IPS-20b (cell line): ENCODE results near the gene MKRN1.
"Not testable (repeated sequence)": the region's sequence is repeated elsewhere in the genome, so short reads cannot be mapped to it uniquely, and the experiment has no call there.

Source experiments
- H3K27ac ChIP-seq: one replicate; pipeline ENCODE4 v1.5.1; 2013; ENCODE audit warnings: low read length
- H3K27me3 ChIP-seq: 2 replicates; pipeline ENCODE4 v1.6.1; 2013; ENCODE audit warnings: mild to moderate bottlenecking, low read length, inconsistent platforms; ENCODE audit not compliant: insufficient read depth
- H3K36me3 ChIP-seq: 2 replicates; pipeline ENCODE4 v1.6.1; 2013; ENCODE audit warnings: low read depth, mild to moderate bottlenecking, inconsistent platforms, low read length, moderate library complexity; ENCODE audit not compliant: insufficient read depth
- H3K4me1 ChIP-seq: 2 replicates; pipeline ENCODE4 v1.6.1; 2013; ENCODE audit warnings: mild to moderate bottlenecking, control low read depth, inconsistent platforms, low read length, moderate library complexity; ENCODE audit not compliant: insufficient read depth
- H3K4me3 ChIP-seq: 2 replicates; pipeline ENCODE4 v1.5.1; 2013; ENCODE audit warnings: mild to moderate bottlenecking, low read length, inconsistent platforms
- H3K9ac ChIP-seq: 2 replicates; pipeline ENCODE4 v1.6.1; 2013; ENCODE audit warnings: low read depth, mild to moderate bottlenecking, inconsistent platforms, low read length, moderate library complexity
- H3K9me3 ChIP-seq: 2 replicates; pipeline ENCODE4 v1.6.1; 2013; ENCODE audit warnings: mild to moderate bottlenecking, low read depth, low read length, inconsistent platforms; ENCODE audit not compliant: insufficient read depth

MKRN1 gene

GRCh38 chr7:140479739-140480084, 407 bp upstream of the MKRN1 start:
- H3K36me3 ChIP-seq, result no peaks in the 10 kb centered on the region
- no peak overlapping the region for H3K27ac ChIP-seq
- H3K4me3 ChIP-seq, result peak overlapping the region; percentile 97
- H3K9ac ChIP-seq, result peak overlapping the region; percentile 96; the same call in 1 of the 2 replicates
- peaks cover 15% of the 10 kb centered on the region for H3K4me1 ChIP-seq
- no peaks in the 10 kb centered on the region for H3K27me3 ChIP-seq
- H3K9me3 ChIP-seq, result no peaks in the 10 kb centered on the region

- Histone ChIP-seq H3K4me1 (peaks cover 14% of the 10 kb centered on the region), H3K36me3 (no peaks in the 10 kb centered on the region), H3K9ac (peak overlapping the region; percentile 96), H3K4me3 (peak overlapping the region; percentile 97), H3K27me3 (no peaks in the 10 kb centered on the region), H3K27ac (peak overlapping the region; percentile 74), H3K9me3 (no peaks in the 10 kb centered on the region)
These were observed 851 bp downstream of the MKRN1 start for GRCh38 chr7:140478246-140479061.

- Histone ChIP-seq H3K4me3 (peak overlapping the region; percentile 97), H3K27ac (no peak overlapping the region), H3K9ac (peak overlapping the region; percentile 37; the same call in 1 of the 2 replicates), H3K9me3 (no peaks in the 10 kb centered on the region), H3K4me1 (peaks cover 10% of the 10 kb centered on the region), H3K36me3 (peaks cover 4% of the 10 kb centered on the region), H3K27me3 (no peaks in the 10 kb centered on the region)
These were observed 2.5 kb downstream of the MKRN1 start for GRCh38 chr7:140476698-140477261.

DNA sequence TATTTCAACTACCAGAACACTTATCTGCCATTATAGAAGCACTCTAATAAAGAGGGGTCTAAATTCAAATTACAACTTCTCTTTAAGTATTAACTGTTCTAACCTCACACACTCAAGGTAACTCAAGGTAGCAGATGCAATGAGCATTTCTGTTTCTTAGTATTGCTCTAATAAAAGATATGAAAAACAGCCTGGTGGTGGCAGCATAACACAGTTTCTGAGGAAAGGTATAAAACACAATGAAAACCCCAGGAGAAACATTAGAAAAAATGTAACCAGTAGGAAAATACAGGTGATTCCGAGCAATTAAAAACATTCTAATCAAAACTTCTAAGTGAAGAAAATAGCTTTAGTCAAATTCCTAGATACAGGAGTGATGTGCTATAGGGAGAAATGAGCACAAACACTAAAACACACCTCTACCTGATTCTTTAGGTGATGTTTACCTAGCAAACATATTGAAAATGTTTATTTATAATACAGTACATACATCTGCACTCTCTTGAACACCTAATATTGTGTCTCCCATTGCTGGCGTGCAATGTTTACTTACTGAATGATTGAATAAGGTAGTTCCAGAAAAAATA, 3.5 kb downstream of the MKRN1 start:
- Histone ChIP-seq H3K9ac (peak overlapping the region; percentile 37; the same call in 1 of the 2 replicates), H3K4me3 (no peak overlapping the region), H3K27ac (no peak overlapping the region), H3K27me3 (no peaks in the 10 kb centered on the region), H3K9me3 (no peaks in the 10 kb centered on the region), H3K4me1 (peaks cover 10% of the 10 kb centered on the region), H3K36me3 (peaks cover 13% of the 10 kb centered on the region)

GRCh38 chr7:140463111-140463510, 16.2 kb downstream of the MKRN1 start:
- H3K27ac ChIP-seq, result no peak overlapping the region
- H3K9ac ChIP-seq, result no peak overlapping the region
- H3K4me3 ChIP-seq, result no peak overlapping the region
- peaks cover 82% of the 10 kb centered on the region for H3K36me3 ChIP-seq
- peaks cover 12% of the 10 kb centered on the region; the same call in 1 of the 2 replicates for H3K4me1 ChIP-seq
- no peaks in the 10 kb centered on the region for H3K27me3 ChIP-seq
- no peaks in the 10 kb centered on the region for H3K9me3 ChIP-seq

GRCh38 chr7:140458916-140459315, 20.4 kb downstream of the MKRN1 start:
- Histone ChIP-seq H3K9me3 (no peaks in the 10 kb centered on the region), H3K4me3 (no peak overlapping the region), H3K4me1 (peaks cover 36% of the 10 kb centered on the region), H3K36me3 (peaks cover 84% of the 10 kb centered on the region), H3K27me3 (no peaks in the 10 kb centered on the region), H3K27ac (peak overlapping the region; percentile 37), H3K9ac (no peak overlapping the region; the same call in 1 of the 2 replicates)

DNA sequence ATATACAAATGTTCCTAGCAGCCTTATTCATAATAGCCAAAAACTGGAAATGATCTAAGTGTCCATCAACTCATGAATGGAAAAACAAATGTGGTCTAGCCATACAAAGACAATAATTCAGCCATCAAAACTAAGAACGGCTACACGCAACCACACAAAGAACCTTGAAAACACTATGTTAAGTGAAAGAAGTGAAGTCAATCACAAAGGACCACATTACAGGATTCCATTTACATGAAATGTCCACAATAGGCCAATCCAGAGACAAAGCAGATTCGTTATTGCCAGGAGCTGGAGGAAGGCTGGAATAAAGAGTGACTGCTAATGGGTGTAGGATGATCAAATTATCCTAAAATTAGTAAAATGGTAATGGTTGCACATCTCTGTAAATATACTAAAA, 21.1 kb downstream of the MKRN1 start:
- H3K27ac ChIP-seq, result peak overlapping the region; percentile 18
- no peaks in the 10 kb centered on the region for H3K9me3 ChIP-seq
- H3K4me1 ChIP-seq, result peaks cover 36% of the 10 kb centered on the region
- H3K9ac ChIP-seq, result peak overlapping the region; percentile 16; the same call in 1 of the 2 replicates
- peaks cover 86% of the 10 kb centered on the region for H3K36me3 ChIP-seq
- H3K27me3 ChIP-seq, result no peaks in the 10 kb centered on the region
- no peak overlapping the region for H3K4me3 ChIP-seq

- Histone ChIP-seq H3K36me3 (peaks cover 81% of the 10 kb centered on the region), H3K4me1 (peaks cover 36% of the 10 kb centered on the region), H3K9ac (peak overlapping the region; percentile 0; the same call in 1 of the 2 replicates), H3K27me3 (no peaks in the 10 kb centered on the region), H3K27ac (peak overlapping the region; percentile 50), H3K4me3 (no peak overlapping the region), H3K9me3 (no peaks in the 10 kb centered on the region)
These were observed 22.7 kb downstream of the MKRN1 start for GRCh38 chr7:140456551-140457051.

- Histone ChIP-seq H3K9ac (peak overlapping the region; percentile 65; the same call in 1 of the 2 replicates), H3K27ac (peak overlapping the region; percentile 26), H3K4me1 (peaks cover 36% of the 10 kb centered on the region), H3K27me3 (no peaks in the 10 kb centered on the region), H3K36me3 (peaks cover 72% of the 10 kb centered on the region), H3K4me3 (peak overlapping the region; percentile 39; the same call in 1 of the 2 replicates), H3K9me3 (no peaks in the 10 kb centered on the region)
These were observed 23.6 kb downstream of the MKRN1 start for GRCh38 chr7:140455743-140456142.

GRCh38 chr7:140454657-140455015, 24.7 kb downstream of the MKRN1 start:
- Histone ChIP-seq H3K36me3 (peaks cover 68% of the 10 kb centered on the region), H3K4me3 (no peak overlapping the region), H3K9me3 (no peaks in the 10 kb centered on the region), H3K27ac (peak overlapping the region; percentile 26), H3K4me1 (peaks cover 37% of the 10 kb centered on the region), H3K9ac (peak overlapping the region; percentile 65), H3K27me3 (no peaks in the 10 kb centered on the region)

DNA sequence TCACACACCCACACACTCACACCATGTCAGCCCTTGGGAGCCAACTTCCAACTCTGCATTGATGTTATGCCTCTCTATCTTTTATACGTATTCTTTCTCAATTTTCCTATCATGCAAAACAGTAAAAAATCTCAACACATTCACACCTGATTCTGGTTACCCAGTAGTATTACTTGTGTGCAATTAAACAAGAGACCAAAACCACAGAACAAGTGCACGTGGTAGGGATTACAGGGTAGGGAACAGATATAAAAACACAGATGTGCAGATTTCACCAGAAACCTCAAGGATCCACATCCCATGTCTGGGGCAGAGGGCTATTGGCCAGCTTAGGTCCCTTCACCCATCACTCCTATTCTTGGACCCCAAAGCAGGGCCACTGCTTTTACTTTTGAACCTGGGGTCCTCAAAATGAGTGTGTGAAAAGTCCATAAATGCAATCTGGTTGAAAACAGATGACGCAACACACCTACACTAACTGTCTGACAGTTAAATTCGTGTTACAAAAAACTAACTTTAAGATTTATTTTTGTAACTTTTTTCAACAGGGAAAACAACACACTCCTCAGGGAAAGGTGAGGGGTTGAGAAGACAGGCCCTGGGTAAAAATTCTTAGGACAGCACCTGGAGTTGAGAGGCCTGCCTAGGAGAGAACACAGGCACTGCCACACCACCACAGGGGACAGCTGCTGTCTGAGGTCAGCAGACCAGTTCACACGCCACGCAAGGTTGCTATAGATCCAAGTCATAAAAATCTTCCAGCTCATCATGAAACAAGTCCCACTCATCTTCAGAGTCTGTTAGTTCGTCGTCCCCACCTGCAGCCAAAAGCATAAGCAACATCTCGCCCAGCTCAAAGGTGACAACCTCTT, 25.3 kb downstream of the MKRN1 start:
- Histone ChIP-seq H3K36me3 (peaks cover 63% of the 10 kb centered on the region), H3K27ac (peak overlapping the region; percentile 26), H3K4me1 (peaks cover 39% of the 10 kb centered on the region)
- not testable (repeated sequence) for H3K9me3 ChIP-seq, H3K4me3 ChIP-seq, H3K9ac ChIP-seq, H3K27me3 ChIP-seq
